ENCODE data around the gene BRSK2. TPM values are rescaled to one million over a fixed set of nuclear protein-coding genes. Genes with fewer than 3 reads are reported as not detected.

Gene BRSK2
- total RNA-seq, 1 donor from 2014 or later = 0.93 TPM

GRCh38 chr11:1460986-1461825 is 71.5 kb downstream of the BRSK2 start:
- DNase-seq (ENCODE audit: extremely low read depth, low read depth, low spot score) = no peak

DNA sequence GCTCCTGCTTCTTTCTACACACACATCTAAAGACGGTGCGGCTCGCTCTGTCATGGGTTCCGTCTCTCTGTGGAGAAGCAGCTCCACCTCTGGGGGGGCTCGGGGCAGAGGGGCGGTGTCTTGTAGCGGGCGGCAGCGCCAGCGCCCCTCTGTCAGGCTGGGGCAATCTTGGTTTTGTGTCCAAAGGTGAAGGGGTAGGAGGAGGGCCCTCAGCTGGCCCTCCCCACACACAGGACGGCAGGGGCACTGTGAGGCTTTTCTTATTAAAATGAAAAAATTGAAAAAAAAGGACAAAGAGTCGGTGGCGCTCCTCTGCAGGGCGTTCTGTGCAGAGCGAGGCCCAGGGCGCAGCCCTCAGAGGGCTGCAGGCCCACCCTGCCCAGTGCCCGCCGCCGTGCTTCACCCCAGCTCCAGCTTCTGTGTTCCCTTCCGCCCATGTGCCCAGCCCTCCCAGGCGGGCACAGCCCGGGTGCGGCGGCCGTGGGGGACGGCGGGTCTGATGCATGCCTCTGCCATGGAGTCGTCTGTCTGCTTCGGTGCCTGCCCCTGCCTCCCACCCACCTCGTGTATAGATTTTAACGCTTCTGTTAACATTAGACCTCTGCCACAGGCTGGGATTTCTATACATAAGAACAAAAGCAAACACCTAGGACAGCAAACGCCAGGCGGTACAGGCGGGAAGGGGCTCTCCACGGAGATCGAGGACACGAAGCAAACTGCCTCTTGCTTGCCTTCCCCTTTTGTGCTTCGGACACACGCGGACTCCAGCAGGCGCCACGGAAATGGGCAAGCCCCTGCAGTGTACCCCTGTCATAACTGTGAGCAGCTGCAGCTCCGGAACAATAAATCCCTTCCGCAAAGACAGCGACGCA is 72.3 kb downstream of the BRSK2 start:
- no peak for DNase-seq (ENCODE audit: extremely low read depth, low read depth, low spot score)

DNA sequence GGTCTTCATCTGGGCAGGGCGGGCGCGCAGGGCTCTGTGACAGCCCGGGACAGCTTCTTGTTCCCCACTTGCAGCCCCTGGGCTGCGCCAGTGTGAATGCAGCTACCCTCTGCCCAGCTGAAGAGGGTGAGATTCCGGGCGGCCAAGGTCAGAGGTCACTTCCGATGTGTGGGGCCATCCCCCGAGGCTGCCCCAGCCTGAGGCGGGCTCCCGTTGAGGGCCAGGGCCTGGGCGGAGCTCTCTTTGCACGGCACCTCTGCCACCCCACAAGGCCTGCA is 72.9 kb downstream of the BRSK2 start:
- DNase-seq (ENCODE audit: extremely low read depth, low read depth, low spot score) = no peak

DNA sequence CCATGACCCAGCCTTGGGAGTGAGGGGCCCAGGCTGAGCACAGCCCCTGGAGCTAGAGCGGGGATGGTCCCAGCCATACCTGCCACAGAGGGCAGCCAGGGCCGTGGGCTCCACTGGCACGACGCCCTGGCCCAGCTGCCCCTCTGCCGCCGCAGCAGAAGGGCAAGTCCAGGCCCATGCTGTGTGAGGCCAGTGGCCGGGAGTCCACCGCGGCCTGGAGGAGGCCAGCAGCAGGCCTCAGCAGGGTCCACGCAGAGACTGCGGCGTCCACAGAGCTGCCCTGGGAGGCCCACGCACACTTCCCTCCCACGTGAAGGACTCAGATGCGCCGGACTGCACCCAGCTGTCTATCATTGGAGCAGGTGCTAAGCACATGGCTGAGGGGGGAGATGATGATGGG is 73.3 kb downstream of the BRSK2 start:
- no peak for DNase-seq (ENCODE audit: extremely low read depth, low read depth, low spot score)

DNA sequence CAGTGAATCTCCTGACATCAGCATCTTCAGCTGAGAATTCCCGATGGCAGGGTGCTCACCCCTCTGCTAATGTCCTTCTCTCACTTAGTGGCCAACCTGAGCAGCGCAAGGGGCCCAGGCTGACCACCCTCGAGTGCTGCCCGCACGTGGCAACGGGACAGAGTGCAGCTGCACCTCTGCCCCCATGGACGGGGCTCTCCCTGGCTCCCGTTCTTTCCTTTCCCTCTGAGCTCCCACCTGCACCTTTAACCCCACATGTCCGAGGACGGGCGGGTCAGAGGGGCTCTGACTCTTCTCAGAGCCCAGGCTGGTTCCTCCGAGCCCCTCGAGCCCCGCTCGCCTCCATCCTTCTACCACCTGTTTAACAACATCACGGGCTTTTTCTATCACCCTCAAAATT is 77.0 kb downstream of the BRSK2 start:
- no peak for DNase-seq (ENCODE audit: extremely low read depth, low read depth, low spot score)

DNA sequence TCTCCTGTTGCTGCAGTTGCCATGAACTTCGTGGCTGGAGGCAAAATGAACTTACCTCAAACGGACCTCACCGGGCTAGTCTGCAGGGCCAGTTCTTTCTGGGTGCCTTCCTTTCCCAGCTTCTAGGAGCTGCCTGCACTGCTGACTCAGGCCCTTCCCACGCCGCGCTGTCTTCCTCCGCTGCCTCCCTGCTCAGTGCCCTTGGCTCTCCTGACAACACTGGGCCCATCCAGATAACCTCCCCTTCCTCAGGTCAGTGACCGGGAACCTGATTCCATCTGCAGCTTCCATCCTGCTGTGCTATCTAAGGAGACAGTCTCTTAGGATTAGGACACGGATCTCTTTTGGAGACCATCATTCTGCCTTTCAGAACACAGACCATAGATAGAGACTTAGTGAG is 77.5 kb downstream of the BRSK2 start:
- no peak for DNase-seq (ENCODE audit: extremely low read depth, low read depth, low spot score)

- DNase-seq (ENCODE audit: extremely low read depth, low read depth, low spot score) = no peak
These were observed 78.3 kb downstream of the BRSK2 start for GRCh38 chr11:1468002-1468401.

- no peak for DNase-seq (ENCODE audit: extremely low read depth, low read depth, low spot score)
These were observed 78.8 kb downstream of the BRSK2 start for GRCh38 chr11:1468473-1469066.

DNA sequence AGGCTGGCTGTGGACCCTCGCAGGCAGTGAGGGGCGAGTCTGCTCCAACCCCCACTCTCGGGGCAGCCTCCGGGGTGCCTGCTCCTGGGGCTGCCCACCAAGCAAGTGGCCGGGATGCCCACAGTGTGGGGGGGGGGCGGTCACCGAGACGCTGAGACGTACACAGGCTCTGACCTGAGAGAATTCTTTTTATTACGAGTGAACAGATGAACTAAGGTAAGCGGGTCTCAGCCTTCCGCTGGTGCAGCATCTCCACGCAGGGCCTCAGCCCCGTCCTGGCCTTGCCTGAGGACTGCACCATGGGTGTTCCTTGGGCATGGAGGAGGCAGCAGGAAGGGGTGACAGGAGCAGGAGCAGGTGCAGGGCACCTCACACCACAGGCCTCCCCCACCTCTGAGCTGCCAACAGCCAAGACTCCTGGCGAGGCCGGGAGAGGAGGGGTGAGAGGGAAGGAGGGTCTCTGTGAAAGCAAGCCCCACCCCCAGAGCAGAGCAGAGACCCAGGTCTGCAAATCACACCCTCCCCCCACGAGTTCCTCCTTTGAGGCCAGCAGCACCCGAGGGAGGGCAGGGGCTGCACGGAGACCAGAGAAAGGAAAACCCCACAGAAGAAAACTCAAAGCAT is 79.7 kb downstream of the BRSK2 start:
- no peak for DNase-seq (ENCODE audit: extremely low read depth, low read depth, low spot score)

GRCh38 chr11:1469911-1470680 is 80.4 kb downstream of the BRSK2 start:
- no peak for DNase-seq (ENCODE audit: extremely low read depth, low read depth, low spot score)

DNA sequence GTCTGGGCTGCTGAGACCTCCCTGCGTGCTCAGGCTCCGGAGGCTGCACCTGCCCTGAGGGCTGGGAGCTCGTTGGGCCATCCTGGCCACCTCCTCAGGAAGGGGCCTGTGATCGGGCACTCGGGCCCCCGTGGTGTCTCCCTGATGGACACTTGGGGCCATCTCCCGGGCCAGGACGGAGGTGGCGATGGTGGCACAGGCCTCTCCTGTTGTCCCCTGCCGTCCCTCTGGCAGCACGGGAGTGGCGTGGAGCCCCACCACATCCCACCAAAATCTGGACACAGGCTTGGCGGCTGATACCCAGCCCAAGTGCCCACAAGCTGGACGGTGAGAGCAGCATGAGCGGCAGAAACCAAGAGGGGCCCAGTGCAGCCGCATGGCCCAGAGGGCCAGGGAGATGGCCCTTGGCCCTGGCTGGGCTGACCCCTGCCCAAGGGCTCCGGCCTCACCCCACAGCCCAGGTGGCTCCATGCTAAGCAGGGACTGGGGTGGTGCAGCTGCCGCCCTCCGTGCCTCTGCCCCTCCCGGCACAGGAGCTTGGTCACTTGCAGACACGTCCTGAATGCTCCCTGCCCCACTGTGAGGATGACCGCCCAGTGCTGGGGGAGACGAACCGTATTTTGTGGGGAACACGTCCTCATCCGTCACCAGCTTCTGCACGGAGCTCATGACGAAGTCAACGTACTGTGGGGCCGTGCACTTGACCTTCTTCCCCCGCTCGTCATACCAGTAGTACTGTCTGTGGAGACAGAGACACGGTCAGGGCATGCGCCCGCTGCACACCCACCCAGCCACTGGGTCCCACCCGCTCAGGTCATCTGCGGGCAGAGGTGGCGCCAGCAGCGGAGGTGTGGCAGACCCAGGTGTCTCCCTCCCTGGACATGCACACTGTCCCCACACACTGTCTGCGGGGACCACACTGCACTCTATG is 81.2 kb downstream of the BRSK2 start:
- DNase-seq (ENCODE audit: extremely low read depth, low read depth, low spot score) = no peak

- DNase-seq (ENCODE audit: extremely low read depth, low read depth, low spot score) = no peak
These were observed 82.0 kb downstream of the BRSK2 start for GRCh38 chr11:1471736-1472135.

GRCh38 chr11:1472180-1473005 is 82.7 kb downstream of the BRSK2 start:
- no peak for DNase-seq (ENCODE audit: extremely low read depth, low read depth, low spot score)

DNA sequence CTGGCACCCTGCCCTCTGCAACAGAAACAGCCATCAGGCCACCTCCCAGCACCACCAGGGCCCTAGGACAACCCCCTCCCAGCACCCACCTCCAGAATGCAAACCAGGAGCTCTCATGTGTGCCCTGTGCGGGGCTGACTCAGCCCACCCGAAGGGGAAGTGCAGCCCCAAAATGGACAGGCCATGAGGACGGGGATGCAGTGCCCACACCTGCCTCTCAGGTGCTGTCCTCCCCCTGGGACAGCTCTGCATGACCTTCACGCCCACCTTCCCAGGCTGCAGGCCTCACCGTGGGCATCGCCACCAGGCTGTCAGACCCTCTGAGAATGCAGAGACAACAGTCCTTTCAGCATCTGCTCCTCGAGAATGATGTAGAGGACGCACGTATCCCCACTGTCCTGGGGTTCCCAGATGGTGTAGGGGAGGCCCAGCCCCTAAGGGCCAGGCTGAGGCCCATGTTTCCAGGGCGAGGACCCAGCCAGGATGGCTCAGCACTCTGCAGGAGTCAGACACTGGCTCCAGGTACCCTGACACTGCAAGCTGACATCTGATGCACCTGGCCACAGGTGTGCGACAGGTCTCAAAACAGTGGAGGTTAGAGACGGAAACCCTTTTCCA is 83.4 kb downstream of the BRSK2 start:
- DNase-seq (ENCODE audit: extremely low read depth, low read depth, low spot score) = no peak

- no peak for DNase-seq (ENCODE audit: extremely low read depth, low read depth, low spot score)
These were observed 84.1 kb downstream of the BRSK2 start for GRCh38 chr11:1473786-1474185.

- DNase-seq (ENCODE audit: extremely low read depth, low read depth, low spot score) = no peak
These were observed 86.1 kb downstream of the BRSK2 start for GRCh38 chr11:1475841-1476240.

DNA sequence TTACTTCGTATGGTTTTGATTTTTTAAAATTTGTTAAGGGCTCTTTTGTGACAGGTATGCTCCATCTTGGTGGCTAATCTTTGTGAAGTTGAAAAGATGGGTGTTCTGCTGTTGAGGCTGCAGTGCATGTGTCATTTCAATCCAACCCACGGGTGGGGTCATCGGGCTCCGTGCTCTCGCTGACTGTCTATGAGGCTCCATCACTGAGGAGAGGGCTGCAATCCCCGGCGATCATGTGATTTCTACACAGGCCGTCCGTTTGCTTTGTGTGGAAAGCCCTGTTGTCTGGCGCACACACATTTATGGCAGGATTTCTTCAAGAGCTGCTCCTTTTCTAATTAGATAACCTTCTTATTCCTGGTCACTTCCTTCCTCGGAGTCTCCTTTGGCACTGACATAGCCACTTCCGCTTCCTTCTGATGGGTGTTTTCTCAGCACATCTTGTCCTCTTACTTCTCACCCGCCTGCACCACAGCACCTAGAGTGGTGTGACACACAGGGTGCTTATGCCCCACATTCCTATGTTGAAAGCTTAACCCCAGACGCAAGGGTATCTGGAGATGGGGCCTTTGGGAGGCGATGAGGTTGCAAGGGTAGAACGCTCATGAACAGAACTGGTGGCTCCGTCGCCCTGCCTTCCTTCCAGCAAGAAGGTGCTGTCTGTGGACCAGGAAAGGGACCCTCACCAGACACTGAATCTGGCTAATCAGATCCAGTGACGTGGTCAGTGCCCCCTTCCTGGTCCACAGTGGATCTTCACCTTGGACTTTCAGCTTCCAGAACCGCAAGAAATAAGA is 87.4 kb downstream of the BRSK2 start:
- no peak for DNase-seq (ENCODE audit: extremely low read depth, low read depth, low spot score)
